Transverse colon (tissue), 4 donors: Measurements from ENCODE around the gene CEP170B. TPM values are rescaled to one million over a fixed set of nuclear protein-coding genes. Genes with fewer than 3 reads are reported as not detected.

Source experiments
- DNase-seq: peaks from one replicate; pipeline ENCODE4 v3.0.0-alpha.2; 2019
- H3K27ac ChIP-seq, 4 donors: fragments of 200-600 bp; sonication (generic); 2 replicates each; pipeline ENCODE4 v1.5.1; 2016 to 2018; ENCODE audit warnings: inconsistent platforms in 4 of 4
- H3K27me3 ChIP-seq: fragments of 200-600 bp; sonication (generic); 2 replicates; pipeline ENCODE4 v1.5.1; 2017; ENCODE audit warnings: inconsistent platforms
- H3K36me3 ChIP-seq, 4 donors: fragments of 200-600 bp; sonication (generic); 2 replicates each; pipeline ENCODE4 v1.5.1; 2017 to 2019; ENCODE audit warnings: inconsistent platforms in 4 of 4
- H3K4me1 ChIP-seq, 4 donors: fragments of 200-600 bp; sonication (generic); 2 replicates each; pipeline ENCODE4 v1.5.1; 2017 to 2020; ENCODE audit warnings: inconsistent platforms in 4 of 4
- H3K4me3 ChIP-seq, 4 donors: fragments of 200-600 bp; sonication (generic); 1 replicate in 1 of 4; 2 replicates in 3 of 4; pipeline versions ENCODE4 v1.5.1 to v1.6.1; 2017 to 2019; ENCODE audit warnings: inconsistent platforms in 4 of 4
- H3K9me3 ChIP-seq, 2 donors: fragments of 200-600 bp; sonication (generic); 2 replicates each; pipeline ENCODE4 v1.5.1; 2017 to 2019; ENCODE audit warnings: inconsistent platforms in 2 of 2
- EP300 ChIP-seq: sonication (generic); formaldehyde crosslinking; IDR thresholded peaks from one replicate; pipeline ENCODE4 v1.6.1; 2017; ENCODE audit warnings: antibody characterized with exemption, low read depth
- POLR2A ChIP-seq: fragments of 450-650 bp; IDR thresholded peaks from one replicate; pipeline ENCODE4 v1.6.1; 2016; ENCODE audit warnings: antibody characterized with exemption, mild to moderate bottlenecking, moderate library complexity
- POLR2AphosphoS5 ChIP-seq, 3 donors: sonication (generic); formaldehyde crosslinking; IDR thresholded peaks; one replicate each; pipeline ENCODE4 v1.6.1; 2016; ENCODE audit warnings: antibody characterized with exemption in 3 of 3
- WGBS, 2 donors: methylation state at CpG; one replicate each; pipeline ENCODE4 v1.1.5; 2018; ENCODE audit warnings: low coverage in 1 of 2; 5-methylcytosine and 5-hydroxymethylcytosine counted together
- in situ Hi-C, 4 donors: fragments of 200-750 bp; cut with MboI; loops; one replicate each; pipeline versions ENCODE4 v1.15.0 to v1.15.1; 2017; ENCODE audit warnings: low sequenced_read_pairs in 3 of 4, low pct_ligation_motif_present in 1 of 4, low pct_unique_long_range_greater_than_20kb in 1 of 4
- intact Hi-C: fragments of 100-400 bp; cut with DNase I; formaldehyde crosslinking; loops from one replicate; pipeline ENCODE4 v1.15.1; 2023; ENCODE audit warnings: low total_unique reads
- total RNA-seq, 4 donors: library from RNA; depleted of rRNA; stranded (reverse); fragments of >200 nt; gene quantifications; one replicate each; pipeline ENCODE4 v1.1.0, GENCODE V29; 2016
- TF ChIP-seq, protein P1 (sequence below), 5 experiments: fragments of 200-600 bp in 3 of 5; fragments of 450-650 bp in 2 of 5; sonication (generic) in 3 of 5; IDR thresholded peaks; 1 replicate in 2 of 5; 2 replicates in 3 of 5; pipeline ENCODE4 v1.5.1; 2016 to 2017; ENCODE audit warnings: antibody characterized with exemption in 5 of 5, inconsistent platforms in 3 of 5, mild to moderate bottlenecking in 2 of 5, moderate library complexity in 1 of 5

CEP170B gene
- 100 to 1,000 TPM in 2 of 4 donors, 10 to 100 TPM in 2; 56.0 to 195 (median 109) TPM for total RNA-seq

DNA sequence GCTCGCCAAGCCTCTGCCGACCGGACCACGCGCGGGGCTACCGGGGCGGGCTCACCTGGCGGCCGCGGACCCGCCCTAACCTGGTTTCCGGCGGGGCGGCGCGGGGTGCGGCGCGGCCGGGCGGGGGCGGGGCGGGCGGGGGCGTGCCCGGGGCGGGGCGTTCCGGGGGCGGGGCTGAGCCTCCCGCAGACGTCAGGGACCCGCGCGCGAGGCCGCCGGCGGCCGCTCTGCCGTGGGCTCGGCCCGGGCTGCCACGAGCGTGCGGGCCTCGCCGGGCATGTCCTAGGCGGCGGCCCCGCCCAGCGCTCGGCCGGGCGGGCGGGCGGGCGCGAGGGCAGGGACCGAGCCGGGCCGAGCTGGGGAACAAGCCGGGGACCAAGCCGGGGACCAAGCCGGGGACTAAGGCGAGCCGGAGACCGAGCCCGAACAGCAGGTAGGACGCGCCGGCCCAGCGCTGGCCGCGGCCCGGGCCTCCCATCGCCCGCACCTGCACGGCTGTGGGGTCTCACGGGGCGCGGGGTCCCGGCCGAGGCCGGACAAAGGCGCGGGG, at the start of gene CEP170B:
Gene CEP170B (plus strand): TSS at position 188 of the 550 bp plus-strand sequence. CDS start 3,183 bp downstream, outside the sequence.
- intact Hi-C loops (no loop called here), in situ Hi-C loops (no loop called here)
- no peak for DNase-seq
- TF ChIP-seq EP300: no peak
- peak in 1 of 3 donors; percentile 3 for TF ChIP-seq POLR2AphosphoS5 (IDR thresholded peaks at IDR 0.05)
- peak within 1 kb of the TSS; percentile 75 to 92 (median 82) for H3K4me3 ChIP-seq
- 0% methylated on average over 17 of the region's 88 CpGs; no CpG with 5 or more reads in 1 of the 2 donors for WGBS, 2 donors
- H3K27ac ChIP-seq: peak within 1 kb of the TSS; percentile 88 to 93 (median 92)
- H3K4me1 ChIP-seq: peaks cover 11 to 34% (median 25%) of the 10 kb centered on the region in 4 donors
- H3K36me3 ChIP-seq: no peaks in the 10 kb centered on the region
- H3K27me3 ChIP-seq: no peaks in the 10 kb centered on the region
- H3K9me3 ChIP-seq: no peaks in the 10 kb centered on the region

DNA sequence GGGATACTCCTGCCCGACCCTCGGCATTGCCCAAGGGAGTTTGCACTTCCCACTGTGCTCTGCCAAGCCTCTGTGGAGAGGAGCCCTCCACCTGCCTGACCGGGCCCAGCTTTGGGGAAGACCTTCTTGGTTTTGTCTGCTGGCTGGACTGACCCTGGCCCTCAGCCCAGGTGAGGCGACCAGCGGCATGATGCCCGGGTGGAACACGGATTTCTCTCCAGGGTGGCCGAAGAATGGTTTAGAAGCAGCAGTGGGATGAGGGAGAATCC, 48.5 kb upstream of the CEP170B start:
- in situ Hi-C loops (no loop called here), intact Hi-C loops (no loop called here)
- peak overlapping the region; percentile 61 to 89 (median 80) for H3K4me3 ChIP-seq
- WGBS, 2 donors: 3% methylated on average over 8 of the region's 8 CpGs; no CpG with 5 or more reads in 1 of the 2 donors
- no peak for DNase-seq
- no peak for TF ChIP-seq EP300
- TF ChIP-seq POLR2A: no peak
- TF ChIP-seq POLR2AphosphoS5 (IDR thresholded peaks at IDR 0.05): no peak
- TF ChIP-seq, protein P1, sequence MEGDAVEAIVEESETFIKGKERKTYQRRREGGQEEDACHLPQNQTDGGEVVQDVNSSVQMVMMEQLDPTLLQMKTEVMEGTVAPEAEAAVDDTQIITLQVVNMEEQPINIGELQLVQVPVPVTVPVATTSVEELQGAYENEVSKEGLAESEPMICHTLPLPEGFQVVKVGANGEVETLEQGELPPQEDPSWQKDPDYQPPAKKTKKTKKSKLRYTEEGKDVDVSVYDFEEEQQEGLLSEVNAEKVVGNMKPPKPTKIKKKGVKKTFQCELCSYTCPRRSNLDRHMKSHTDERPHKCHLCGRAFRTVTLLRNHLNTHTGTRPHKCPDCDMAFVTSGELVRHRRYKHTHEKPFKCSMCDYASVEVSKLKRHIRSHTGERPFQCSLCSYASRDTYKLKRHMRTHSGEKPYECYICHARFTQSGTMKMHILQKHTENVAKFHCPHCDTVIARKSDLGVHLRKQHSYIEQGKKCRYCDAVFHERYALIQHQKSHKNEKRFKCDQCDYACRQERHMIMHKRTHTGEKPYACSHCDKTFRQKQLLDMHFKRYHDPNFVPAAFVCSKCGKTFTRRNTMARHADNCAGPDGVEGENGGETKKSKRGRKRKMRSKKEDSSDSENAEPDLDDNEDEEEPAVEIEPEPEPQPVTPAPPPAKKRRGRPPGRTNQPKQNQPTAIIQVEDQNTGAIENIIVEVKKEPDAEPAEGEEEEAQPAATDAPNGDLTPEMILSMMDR (IDR thresholded peaks at IDR 0.05): no peak
- no peaks in the 10 kb centered on the region for H3K36me3 ChIP-seq
- H3K9me3 ChIP-seq: no peaks in the 10 kb centered on the region
- peaks cover 15 to 37% (median 23%) of the 10 kb centered on the region in 4 donors for H3K4me1 ChIP-seq
- H3K27ac ChIP-seq: peak overlapping the region; percentile 95 to 97 (median 96)
- H3K27me3 ChIP-seq: no peaks in the 10 kb centered on the region

DNA sequence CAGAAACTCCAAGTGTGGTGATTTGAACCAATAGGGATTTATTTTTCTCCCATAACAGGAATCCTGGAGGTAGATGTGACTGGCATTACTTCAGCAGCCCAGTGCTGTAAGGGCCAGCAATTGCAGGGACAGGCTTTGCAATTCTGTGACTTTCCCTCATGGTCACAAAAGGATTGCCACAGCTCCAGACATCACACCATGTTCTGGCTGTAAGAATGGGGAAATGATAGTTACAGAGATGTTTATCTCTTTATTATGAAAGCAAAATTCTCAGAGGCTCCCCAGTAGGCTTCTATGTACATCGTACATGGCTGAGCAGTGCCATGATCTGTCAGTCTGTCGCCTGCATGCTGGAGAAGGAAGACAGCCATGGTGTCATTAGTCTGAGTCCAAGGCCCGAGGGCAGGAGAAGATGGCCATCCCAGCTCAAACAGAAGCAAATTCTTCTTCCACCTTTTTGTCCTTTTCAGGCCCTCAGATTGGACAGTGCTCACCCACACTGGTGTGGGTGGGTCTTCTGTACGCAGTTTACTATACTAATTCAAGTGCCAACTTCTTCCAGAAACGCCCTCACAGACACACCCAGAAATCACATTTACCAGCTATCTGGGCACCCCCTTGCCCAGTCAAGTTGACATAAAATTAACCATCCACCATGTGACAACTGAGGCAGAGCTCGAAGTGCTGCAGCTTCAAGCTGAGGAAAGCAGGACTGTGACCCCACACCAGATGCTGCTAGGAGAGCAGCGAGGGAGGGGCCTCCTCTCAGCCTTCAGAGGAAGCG, 46.9 kb upstream of the CEP170B start:
- Histone ChIP-seq H3K9me3 (no peaks in the 10 kb centered on the region), H3K4me3 (no peak overlapping the region), H3K27me3 (no peaks in the 10 kb centered on the region), H3K27ac (no peak overlapping the region), H3K36me3 (no peaks in the 10 kb centered on the region), H3K4me1 (peaks cover 15 to 37% (median 23%) of the 10 kb centered on the region in 4 donors)
- no peak for TF ChIP-seq POLR2AphosphoS5 (IDR thresholded peaks at IDR 0.05)
- TF ChIP-seq EP300: no peak
- TF ChIP-seq, protein P1 (IDR thresholded peaks at IDR 0.05): no peak
- TF ChIP-seq POLR2A: no peak
- DNase-seq: no peak
- 89 to 100% methylated on average over 1 to 8 of the region's 8 CpGs for WGBS, 2 donors
- in situ Hi-C loops: no loop called here
- intact Hi-C loops: no loop called here

DNA sequence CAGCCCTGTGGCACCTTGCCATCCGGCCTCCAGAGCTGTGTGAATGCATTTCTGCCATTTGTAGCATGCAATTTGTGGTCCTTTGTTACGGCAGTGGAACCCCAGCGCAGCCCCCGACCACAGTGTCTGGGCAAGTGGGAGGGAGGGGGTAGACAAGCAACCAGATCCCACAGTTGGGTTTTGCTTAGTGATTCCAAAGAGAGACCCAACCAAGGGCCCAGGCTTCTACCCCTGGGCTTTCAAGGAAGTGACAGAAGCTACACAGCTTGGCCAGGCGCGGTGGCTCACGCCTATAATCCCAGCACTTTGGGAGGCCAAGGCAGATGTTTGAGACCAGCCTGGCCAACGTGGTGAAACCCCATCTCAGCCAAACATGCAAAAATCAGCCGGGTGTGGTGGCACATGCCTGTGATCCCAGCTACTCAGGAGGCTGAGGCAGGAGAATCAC, 46.3 kb upstream of the CEP170B start:
- Histone ChIP-seq H3K36me3 (no peaks in the 10 kb centered on the region), H3K27me3 (no peaks in the 10 kb centered on the region), H3K4me1 (peaks cover 15 to 37% (median 23%) of the 10 kb centered on the region in 4 donors), H3K4me3 (no peak overlapping the region), H3K27ac (no peak overlapping the region), H3K9me3 (no peaks in the 10 kb centered on the region)
- 87% methylated on average over 9 of the region's 9 CpGs; no CpG with 5 or more reads in 1 of the 2 donors for WGBS, 2 donors
- intact Hi-C loops (no loop called here), in situ Hi-C loops (no loop called here)
- DNase-seq: no peak
- TF ChIP-seq POLR2AphosphoS5 (IDR thresholded peaks at IDR 0.05) (no peak), POLR2A (no peak), EP300 (no peak)
- TF ChIP-seq, protein P1 (IDR thresholded peaks at IDR 0.05): no peak
